GM12872 (cell line): ENCODE measurements around the gene COL28A1.

Experiments used
- CTCF ChIP-seq: IDR thresholded peaks from 3 replicates; pipeline ENCODE4 v1.5.1; 2011; ENCODE audit warnings: low read depth, mild to moderate bottlenecking, low read length, moderate library complexity; ENCODE audit not compliant: insufficient read depth

The COL28A1 gene

GRCh38 chr7:7476381-7476780 is 59.3 kb downstream of the COL28A1 start:
- no peak for TF ChIP-seq CTCF

- no peak for TF ChIP-seq CTCF
Observed at GRCh38 chr7:7475601-7476000, 60.1 kb downstream of the COL28A1 start.

- TF ChIP-seq CTCF, result no peak
Observed at GRCh38 chr7:7474436-7474835, 61.2 kb downstream of the COL28A1 start.

- TF ChIP-seq CTCF, result no peak
Observed at GRCh38 chr7:7454000-7454399, 81.7 kb downstream of the COL28A1 start.

GRCh38 chr7:7452652-7453051 is 83.0 kb downstream of the COL28A1 start:
- no peak for TF ChIP-seq CTCF

- TF ChIP-seq CTCF, result no peak
Observed at GRCh38 chr7:7452119-7452518, 83.6 kb downstream of the COL28A1 start.

GRCh38 chr7:7449055-7449454 is 86.6 kb downstream of the COL28A1 start:
- no peak for TF ChIP-seq CTCF

- no peak for TF ChIP-seq CTCF
Observed at GRCh38 chr7:7446616-7447015, 89.1 kb downstream of the COL28A1 start.
